Measurements from ENCODE around the gene ERC2. TPM values are rescaled to one million over a fixed set of nuclear protein-coding genes. Genes with fewer than 3 reads are reported as not detected.

The ERC2 gene
- polyA plus RNA-seq, 3 donors = not detected

DNA sequence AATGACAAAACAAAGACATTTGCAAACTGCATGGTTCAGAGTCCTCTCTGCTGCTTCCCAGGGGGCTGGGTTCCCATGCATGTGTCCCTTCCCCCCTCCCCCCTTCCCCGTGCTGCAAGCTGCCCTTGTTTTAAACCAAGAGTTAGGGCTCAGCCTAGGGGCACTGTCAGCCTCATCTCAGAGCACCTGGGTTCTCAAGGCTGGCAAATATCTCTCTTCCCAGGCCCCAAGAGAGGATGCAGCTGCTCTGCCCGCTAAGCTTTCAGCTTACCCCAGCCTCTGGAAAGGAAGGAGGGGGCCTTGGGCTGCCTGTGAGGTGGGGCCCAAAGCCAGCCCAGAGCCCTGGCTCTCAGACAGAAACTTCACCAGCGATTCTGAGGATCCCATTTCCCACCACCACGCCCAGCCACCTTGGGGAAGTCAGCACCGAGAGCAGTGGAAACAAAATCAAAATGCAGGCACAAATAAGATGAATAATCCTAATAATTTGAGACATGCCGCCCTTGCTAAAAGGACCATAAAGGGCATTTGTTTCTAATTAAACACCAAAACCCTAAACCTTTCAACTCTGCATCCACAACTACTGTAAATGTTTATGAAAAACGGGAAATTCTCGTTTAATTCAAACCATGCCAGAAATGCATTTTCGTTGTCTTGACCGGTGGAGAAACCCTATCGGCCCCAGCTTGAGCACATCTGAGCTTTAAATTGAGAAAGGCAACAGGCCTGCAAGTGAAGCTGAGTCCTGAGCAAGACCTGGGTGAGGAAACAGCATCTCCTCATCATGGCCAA lies 913.4 kb downstream of the ERC2 start:
- no peaks in the 10 kb centered on the region for H3K4me1 ChIP-seq (ENCODE audit: control insufficient read depth in 1 of 2, insufficient read depth in 2 of 2, low read length in 2 of 2)
- H3K9me3 ChIP-seq (replicated peaks in 1 of 2; ENCODE audit: control insufficient read depth in 1 of 2, insufficient read depth in 1 of 2, low read length in 2 of 2) = no peaks in the 10 kb centered on the region
- Mint-ChIP-seq H3K27me3 (ENCODE audit: low read depth in 3 of 3) (peaks cover 2 to 5% (median 4%) of the 10 kb centered on the region in 3 donors), H3K4me3 (no peak overlapping the region), H3K4me1 (no peaks in the 10 kb centered on the region), H3K36me3 (no peaks in the 10 kb centered on the region), H3K9me3 (peaks cover 0 to 12% (median 2%) of the 10 kb centered on the region in 7 donors), H3K27ac (peak overlapping the region in 1 of 7 donors; percentile 8)
- no peaks in the 10 kb centered on the region for H3K27me3 ChIP-seq (ENCODE audit: control insufficient read depth in 2 of 2, insufficient read depth in 2 of 2, low read length in 2 of 2)
- no peaks in the 10 kb centered on the region for H4K20me1 ChIP-seq (ENCODE audit: insufficient read depth, low read length)
- no peaks in the 10 kb centered on the region for H3K36me3 ChIP-seq (replicated peaks in 1 of 2; ENCODE audit: control insufficient read depth in 1 of 2, insufficient read depth in 2 of 2, low read length in 2 of 2)
- no peak overlapping the region for H3K27ac ChIP-seq (ENCODE audit: low read depth in 1 of 2, low read length in 2 of 2)
- no peaks in the 10 kb centered on the region for H3K79me2 ChIP-seq (ENCODE audit: insufficient read depth, low read length)
- no peak overlapping the region for H2AFZ ChIP-seq (ENCODE audit: insufficient read depth, low read depth, low read length, poor library complexity, severe bottlenecking)
- no peak overlapping the region for H3K9ac ChIP-seq (ENCODE audit: insufficient read depth, low read length, poor library complexity, severe bottlenecking)
- intact Hi-C loops (cut with micrococcal nuclease) = no loop called here
- WGBS (ENCODE audit: insufficient coverage) = 62% methylated on average over 10 of the region's 11 CpGs
- TF ChIP-seq, protein P1, sequence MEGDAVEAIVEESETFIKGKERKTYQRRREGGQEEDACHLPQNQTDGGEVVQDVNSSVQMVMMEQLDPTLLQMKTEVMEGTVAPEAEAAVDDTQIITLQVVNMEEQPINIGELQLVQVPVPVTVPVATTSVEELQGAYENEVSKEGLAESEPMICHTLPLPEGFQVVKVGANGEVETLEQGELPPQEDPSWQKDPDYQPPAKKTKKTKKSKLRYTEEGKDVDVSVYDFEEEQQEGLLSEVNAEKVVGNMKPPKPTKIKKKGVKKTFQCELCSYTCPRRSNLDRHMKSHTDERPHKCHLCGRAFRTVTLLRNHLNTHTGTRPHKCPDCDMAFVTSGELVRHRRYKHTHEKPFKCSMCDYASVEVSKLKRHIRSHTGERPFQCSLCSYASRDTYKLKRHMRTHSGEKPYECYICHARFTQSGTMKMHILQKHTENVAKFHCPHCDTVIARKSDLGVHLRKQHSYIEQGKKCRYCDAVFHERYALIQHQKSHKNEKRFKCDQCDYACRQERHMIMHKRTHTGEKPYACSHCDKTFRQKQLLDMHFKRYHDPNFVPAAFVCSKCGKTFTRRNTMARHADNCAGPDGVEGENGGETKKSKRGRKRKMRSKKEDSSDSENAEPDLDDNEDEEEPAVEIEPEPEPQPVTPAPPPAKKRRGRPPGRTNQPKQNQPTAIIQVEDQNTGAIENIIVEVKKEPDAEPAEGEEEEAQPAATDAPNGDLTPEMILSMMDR (IDR thresholded peaks at IDR 0.05) = no peak
- H3K4me3 ChIP-seq (replicated peaks in 1 of 3; ENCODE audit: low read depth in 2 of 3, low read length in 3 of 3) = no peak overlapping the region
- H3K4me2 ChIP-seq (replicated peaks; ENCODE audit: extremely low read depth, low read length, poor library complexity, severe bottlenecking) = no peak overlapping the region
- no peak for DNase-seq

DNA sequence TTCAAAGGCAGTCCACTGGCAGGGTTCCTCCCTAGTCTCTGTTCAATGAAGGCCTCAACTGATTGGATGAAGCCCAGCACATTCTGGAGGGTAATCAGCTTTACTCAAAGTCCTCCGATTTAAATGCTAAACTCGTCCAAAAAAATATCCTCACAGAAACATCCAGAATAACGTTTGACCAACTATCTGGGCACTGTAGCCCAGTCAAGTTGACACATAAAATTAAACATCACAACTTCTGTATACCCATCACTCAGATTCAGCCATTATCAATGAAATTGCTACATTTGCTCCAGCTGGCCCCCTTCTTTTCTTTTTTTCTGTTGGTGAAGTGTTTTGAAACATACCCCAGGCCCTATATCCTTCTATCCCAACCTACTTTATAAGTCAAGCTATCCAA lies 916.6 kb downstream of the ERC2 start:
- Histone ChIP-seq H3K4me3 (replicated peaks in 1 of 3; ENCODE audit: low read depth in 2 of 3, low read length in 3 of 3) (no peak overlapping the region), H3K27me3 (ENCODE audit: control insufficient read depth in 2 of 2, insufficient read depth in 2 of 2, low read length in 2 of 2) (no peaks in the 10 kb centered on the region), H4K20me1 (ENCODE audit: insufficient read depth, low read length) (no peaks in the 10 kb centered on the region), H2AFZ (ENCODE audit: insufficient read depth, low read depth, low read length, poor library complexity, severe bottlenecking) (no peak overlapping the region), H3K27ac (ENCODE audit: low read depth in 1 of 2, low read length in 2 of 2) (no peak overlapping the region), H3K4me1 (ENCODE audit: control insufficient read depth in 1 of 2, insufficient read depth in 2 of 2, low read length in 2 of 2) (no peaks in the 10 kb centered on the region), H3K9me3 (replicated peaks in 1 of 2; ENCODE audit: control insufficient read depth in 1 of 2, insufficient read depth in 1 of 2, low read length in 2 of 2) (no peaks in the 10 kb centered on the region), H3K9ac (ENCODE audit: insufficient read depth, low read length, poor library complexity, severe bottlenecking) (no peak overlapping the region), H3K36me3 (replicated peaks in 1 of 2; ENCODE audit: control insufficient read depth in 1 of 2, insufficient read depth in 2 of 2, low read length in 2 of 2) (no peaks in the 10 kb centered on the region), H3K4me2 (replicated peaks; ENCODE audit: extremely low read depth, low read length, poor library complexity, severe bottlenecking) (no peak overlapping the region), H3K79me2 (ENCODE audit: insufficient read depth, low read length) (no peaks in the 10 kb centered on the region)
- H3K9me3 Mint-ChIP-seq = peaks cover 0 to 8% (median 2%) of the 10 kb centered on the region in 7 donors
- intact Hi-C loops (cut with micrococcal nuclease) = no loop called here
- 100% methylated on average over 3 of the region's 3 CpGs for WGBS (ENCODE audit: insufficient coverage)
- peaks cover 5 to 8% (median 7%) of the 10 kb centered on the region in 3 donors for H3K27me3 Mint-ChIP-seq (ENCODE audit: low read depth in 3 of 3)
- no peaks in the 10 kb centered on the region for H3K36me3 Mint-ChIP-seq
- no peak for DNase-seq
- no peak overlapping the region for H3K4me3 Mint-ChIP-seq
- no peaks in the 10 kb centered on the region for H3K4me1 Mint-ChIP-seq
- TF ChIP-seq, protein P1 (IDR thresholded peaks at IDR 0.05) = no peak
- no peak overlapping the region for H3K27ac Mint-ChIP-seq

All from CD14-positive monocyte (primary cell).